Hepatocyte (in vitro differentiated cells): ENCODE results near the gene TMEM52B. TPM values are rescaled to one million over a fixed set of nuclear protein-coding genes. Genes with fewer than 3 reads are reported as not detected.

ENCODE experiments used
- DNase-seq: peaks from one replicate; pipeline ENCODE4 v3.0.0-alpha.2; 2016; ENCODE audit warnings: low spot score
- H2AFZ ChIP-seq: fragments of 200-600 bp; sonication (generic); 2 replicates; pipeline ENCODE4 v1.6.0; 2016; ENCODE audit warnings: antibody characterized with exemption, mild to moderate bottlenecking
- H3K27ac ChIP-seq: fragments of 200-600 bp; sonication (generic); 2 replicates; pipeline ENCODE4 v1.5.1; 2016; ENCODE audit warnings: mild to moderate bottlenecking
- H3K27me3 ChIP-seq: fragments of 200-600 bp; sonication (generic); 2 replicates; pipeline ENCODE4 v1.6.1; 2016
- H3K36me3 ChIP-seq: fragments of 200-600 bp; sonication (generic); replicated peaks from 2 replicates; pipeline ENCODE4 v1.5.1; 2016; ENCODE audit warnings: low read depth; ENCODE audit not compliant: insufficient read depth
- H3K4me1 ChIP-seq: fragments of 200-600 bp; sonication (generic); 2 replicates; pipeline ENCODE4 v1.5.1; 2016; ENCODE audit warnings: mild to moderate bottlenecking, moderate library complexity; ENCODE audit not compliant: insufficient read depth
- H3K4me2 ChIP-seq: fragments of 200-600 bp; sonication (generic); 2 replicates; pipeline ENCODE4 v1.6.0; 2016
- H3K4me3 ChIP-seq: fragments of 200-600 bp; sonication (generic); 2 replicates; pipeline ENCODE4 v1.5.1; 2016; ENCODE audit warnings: mild to moderate bottlenecking
- H3K79me2 ChIP-seq: fragments of 200-600 bp; sonication (generic); 2 replicates; pipeline ENCODE4 v1.6.0; 2017; ENCODE audit warnings: mild to moderate bottlenecking
- H3K9me2 ChIP-seq: fragments of 200-600 bp; sonication (generic); replicated peaks from 2 replicates; pipeline ENCODE4 v1.6.0; 2017; ENCODE audit warnings: mild to moderate bottlenecking; ENCODE audit not compliant: insufficient read depth
- H3K9me3 ChIP-seq: fragments of 200-600 bp; sonication (generic); 2 replicates; pipeline ENCODE4 v1.5.1; 2016; ENCODE audit warnings: low read depth, mild to moderate bottlenecking
- H4K20me1 ChIP-seq: fragments of 200-600 bp; sonication (generic); 2 replicates; pipeline ENCODE4 v1.6.0; 2016; ENCODE audit warnings: mild to moderate bottlenecking; ENCODE audit not compliant: insufficient read depth, poor library complexity, severe bottlenecking
- CTCF ChIP-seq: fragments of 200-600 bp; sonication (generic); IDR thresholded peaks from 2 replicates; pipeline ENCODE4 v1.5.1; 2016; ENCODE audit warnings: antibody characterized with exemption, mild to moderate bottlenecking; ENCODE audit not compliant: poor library complexity
- EZH2 ChIP-seq: fragments of 200-600 bp; sonication (generic); IDR thresholded peaks from 2 replicates; pipeline ENCODE4 v1.6.1; 2016; ENCODE audit warnings: antibody characterized with exemption, mild to moderate bottlenecking, borderline replicate concordance
- EZH2phosphoT487 ChIP-seq: fragments of 200-600 bp; sonication (generic); IDR thresholded peaks from one replicate; pipeline ENCODE4 v1.6.1; 2018; ENCODE audit warnings: antibody characterized with exemption, mild to moderate bottlenecking, low read depth, moderate library complexity; ENCODE audit not compliant: unreplicated experiment, severe bottlenecking
- WGBS: methylation state at CpG from one replicate; pipeline ENCODE4 v1.1.6; 2016; ENCODE audit warnings: low lambda C conversion rate; ENCODE audit errors: missing lambda C conversion rate; 5-methylcytosine and 5-hydroxymethylcytosine counted together
- polyA plus RNA-seq: library from polyadenylated mRNA; unstranded; fragments of >200 nt; fragmentation: Nextera tagmentation; extraction: Ambion mirVana; gene quantifications from 2 replicates; pipeline ENCODE4 v1.2.1, GENCODE V29; 2016
- total RNA-seq: library from RNA; depleted of rRNA; stranded (reverse); fragments of >200 nt; gene quantifications from 2 replicates; pipeline ENCODE4 v1.2.3, GENCODE V29; 2014

Gene TMEM52B
- total RNA-seq (0.03 TPM in 1 of 2 replicates, not detected in the other), polyA plus RNA-seq (1.0 and 1.8 TPM in 2 replicates)

GRCh38 chr12:10178821-10179220 lies at the start of gene TMEM52B:
TSS of gene TMEM52B (plus strand) at chr12:10179032. CDS start at chr12:10179575, 543 bp downstream.
- Histone ChIP-seq H2AFZ (no peak within 1 kb of the TSS), H3K9me3 (no peaks in the 10 kb centered on the region), H3K4me2 (no peak within 1 kb of the TSS), H3K79me2 (no peaks in the 10 kb centered on the region), H3K27ac (no peak within 1 kb of the TSS), H3K36me3 (no peaks in the 10 kb centered on the region), H4K20me1 (no peaks in the 10 kb centered on the region), H3K4me3 (no peak within 1 kb of the TSS), H3K27me3 (no peaks in the 10 kb centered on the region), H3K4me1 (no peaks in the 10 kb centered on the region), H3K9me2 (no peaks in the 10 kb centered on the region)
- no peak for TF ChIP-seq EZH2
- TF ChIP-seq CTCF = no peak
- no peak for TF ChIP-seq EZH2phosphoT487
- 70% methylated on average over 4 of the region's 4 CpGs for WGBS
- no peak for DNase-seq

- Histone ChIP-seq H3K9me3 (no peaks in the 10 kb centered on the region), H3K36me3 (no peaks in the 10 kb centered on the region), H3K4me3 (no peak within 1 kb of the TSS), H3K4me2 (no peak within 1 kb of the TSS), H3K9me2 (no peaks in the 10 kb centered on the region), H3K79me2 (no peaks in the 10 kb centered on the region), H4K20me1 (no peaks in the 10 kb centered on the region), H3K27me3 (no peaks in the 10 kb centered on the region), H3K4me1 (no peaks in the 10 kb centered on the region), H3K27ac (no peak within 1 kb of the TSS), H2AFZ (no peak within 1 kb of the TSS)
- TF ChIP-seq EZH2 (no peak), EZH2phosphoT487 (no peak), CTCF (no peak)
- no peak for DNase-seq
- 61% methylated on average over 1 of the region's 1 CpG for WGBS
Measured at GRCh38 chr12:10130042-10130441, 48.8 kb upstream of the TMEM52B start, which contains the start of gene CLEC7A. TSS of gene CLEC7A (minus strand) at chr12:10130199. CDS start at chr12:10130082, 117 bp downstream.

GRCh38 chr12:10131111-10131690 lies 47.6 kb upstream of the TMEM52B start:
- no peak for DNase-seq
- Histone ChIP-seq H3K4me3 (no peak overlapping the region), H4K20me1 (no peaks in the 10 kb centered on the region), H3K27me3 (no peaks in the 10 kb centered on the region), H3K36me3 (no peaks in the 10 kb centered on the region), H3K9me3 (no peaks in the 10 kb centered on the region), H3K27ac (no peak overlapping the region), H3K9me2 (no peaks in the 10 kb centered on the region), H3K4me2 (no peak overlapping the region), H3K4me1 (no peaks in the 10 kb centered on the region), H2AFZ (no peak overlapping the region), H3K79me2 (no peaks in the 10 kb centered on the region)
- WGBS = 74% methylated on average over 2 of the region's 2 CpGs
- TF ChIP-seq EZH2 (no peak), CTCF (no peak), EZH2phosphoT487 (no peak)
